A549 (cell line): ENCODE data around the gene MITF. TPM values are rescaled to one million over a fixed set of nuclear protein-coding genes. Genes with fewer than 3 reads are reported as not detected.

Source experiments
- ATAC-seq, 2 experiments: fragments of 200-7000 bp in 1 of 2; fragments of >200 bp in 1 of 2; cut with Nextera tagmentation in 1 of 2; cut with Tn5 transposase in 1 of 2; 3 replicates each; pipeline versions ENCODE4 v1.8.0 to v1.9.1; 2018 to 2020; ENCODE audit warnings: mild to moderate bottlenecking in 1 of 2, moderate library complexity in 1 of 2
- CTCF ChIA-PET: fragments of 300-600 bp; sonication (Branson Sonifier 250); formaldehyde crosslinking; extraction: SDS; loops from one replicate; lab custom pipeline; 2021; ENCODE audit warnings: antibody characterized with exemption, inconsistent platforms; lab: Yijun Ruan, JAX
- POLR2A ChIA-PET: fragments of 350-600 bp; formaldehyde crosslinking; extraction: SDS; loops from one replicate; lab custom pipeline; 2021; ENCODE audit warnings: antibody characterized with exemption, inconsistent platforms; lab: Yijun Ruan, JAX
- DNase-seq, 2 experiments: peaks; one replicate each; pipeline versions ENCODE4 v3.0.0 to v3.0.0-alpha.2; 2011 to 2016; ENCODE audit warnings: low read depth in 1 of 2, low spot score in 1 of 2
- FAIRE-seq: peaks from 2 replicates; lab custom pipeline; 2011; peaks lifted over from hg19 to GRCh38; lab: Jason Lieb, UNC
- H3K27ac ChIP-seq, 2 experiments: fragments of >200 bp; sonication (Bioruptor Twin); formaldehyde crosslinking; 3 replicates each; pipeline ENCODE4 v1.5.1; 2016 to 2017
- H3K4me1 ChIP-seq: fragments of >200 bp; sonication (Bioruptor Twin); formaldehyde crosslinking; 3 replicates; pipeline ENCODE4 v1.6.1; 2016
- H3K4me2 ChIP-seq: fragments of >200 bp; sonication (Bioruptor Twin); formaldehyde crosslinking; 3 replicates; pipeline ENCODE4 v1.6.1; 2016
- H3K4me3 ChIP-seq: fragments of >200 bp; sonication (Bioruptor Twin); formaldehyde crosslinking; 3 replicates; pipeline ENCODE4 v1.5.1; 2016
- H3K9me3 ChIP-seq: fragments of >200 bp; sonication (Bioruptor Twin); formaldehyde crosslinking; 3 replicates; pipeline ENCODE4 v1.6.1; 2016
- CBX2 ChIP-seq: fragments of 200-600 bp; sonication (generic); IDR thresholded peaks from 2 replicates; pipeline ENCODE4 v1.6.1; 2016; ENCODE audit warnings: low read depth, mild to moderate bottlenecking, borderline replicate concordance
- CEBPB ChIP-seq, 2 experiments: fragments of >200 bp in 1 of 2; sonication (Bioruptor Twin) in 1 of 2; formaldehyde crosslinking in 1 of 2; IDR thresholded peaks; 2 replicates each; pipeline ENCODE4 v1.6.1; 2012 to 2016
- FOSL2 ChIP-seq, 2 experiments: fragments of 450-650 bp in 1 of 2; fragments of >200 bp in 1 of 2; sonication (Bioruptor Twin) in 1 of 2; formaldehyde crosslinking; IDR thresholded peaks; 2 replicates each; pipeline versions ENCODE4 v1.5.0 to v1.6.1; 2016 to 2020; ENCODE audit warnings: mild to moderate bottlenecking in 1 of 2, moderate library complexity in 1 of 2
- FOXS1 ChIP-seq: fragments of 250-450 bp; sonication (Bioruptor Pico); IDR thresholded peaks from 2 replicates; pipeline ENCODE4 v1.5.0; 2020; ENCODE audit warnings: mild to moderate bottlenecking, moderate library complexity
- GATA3 ChIP-seq: IDR thresholded peaks from 2 replicates; pipeline ENCODE4 v1.6.1; 2012; ENCODE audit warnings: borderline replicate concordance
- HOXA7 ChIP-seq: fragments of 250-450 bp; sonication (Bioruptor Pico); IDR thresholded peaks from 2 replicates; pipeline ENCODE4 v1.5.0; 2020; ENCODE audit warnings: mild to moderate bottlenecking, moderate library complexity
- MAFK ChIP-seq: fragments of 450-650 bp; IDR thresholded peaks from 2 replicates; pipeline ENCODE4 v1.6.1; 2014; ENCODE audit not compliant: partially characterized antibody
- NR3C1 ChIP-seq: fragments of >200 bp; sonication (Bioruptor Twin); formaldehyde crosslinking; IDR thresholded peaks from 3 replicates; pipeline ENCODE4 v1.6.1; 2017
- RFX5 ChIP-seq: fragments of 450-650 bp; IDR thresholded peaks from 2 replicates; pipeline ENCODE4 v1.7.1; 2014; ENCODE audit warnings: antibody characterized with exemption, mild to moderate bottlenecking, moderate library complexity
- ZC3H11A ChIP-seq: fragments of 450-650 bp; IDR thresholded peaks from 2 replicates; pipeline ENCODE4 v1.6.1; 2014; ENCODE audit warnings: antibody characterized with exemption, mild to moderate bottlenecking
- WGBS: methylation state at CpG from one replicate; pipeline ENCODE4 v1.1.6; 2017; ENCODE audit errors: missing lambda C conversion rate; 5-methylcytosine and 5-hydroxymethylcytosine counted together
- polyA plus RNA-seq, 4 experiments: library from polyadenylated mRNA; depleted of rRNA in 3 of 4; stranded (reverse); fragments of >200 nt; fragmentation: RNase III in 1 of 4; extraction: RNeasy Plus Mini Kit Qiagen cat#74134 plus additional on column Dnase treatment in 1 of 4; gene quantifications; 2 replicates in 3 of 4; 3 replicates in 1 of 4; pipeline ENCODE4 v1.2.3, GENCODE V29; 2011 to 2017
- TF ChIP-seq, protein P1 (sequence below): fragments of 150-350 bp; IDR thresholded peaks from 2 replicates; pipeline ENCODE4 v1.6.1; 2014; ENCODE audit warnings: low read depth, mild to moderate bottlenecking, low read length
- TF ChIP-seq, protein P2 (sequence below): IDR thresholded peaks from 2 replicates; pipeline ENCODE4 v1.6.1; 2012
- TF ChIP-seq, protein P3 (sequence below): fragments of 200-600 bp; sonication (generic); IDR thresholded peaks from 2 replicates; pipeline ENCODE4 v1.6.1; 2016; ENCODE audit warnings: antibody characterized with exemption, mild to moderate bottlenecking, moderate library complexity

MITF gene
- polyA plus RNA-seq, 2 of the 4 experiments (the other 2 are of a cell fraction) = 14.3 to 15.9 TPM

- Histone ChIP-seq H3K4me3 (no peak overlapping the region), H3K4me2 (peak overlapping the region; percentile 63), H3K9me3 (no peaks in the 10 kb centered on the region), H3K27ac (peak overlapping the region; percentile 70 to 74; a peak in 5 of 6 replicates), H3K4me1 (peaks cover 68% of the 10 kb centered on the region)
- 18% methylated on average over 1 of the region's 1 CpG for WGBS
- DNase-seq (no peak), FAIRE-seq (no peak), ATAC-seq (no peak)
- ChIA-PET CTCF (no interaction called here), POLR2A (no interaction called here)
- no peak for TF ChIP-seq CBX2
Measured at GRCh38 chr3:69881051-69881450, 141.8 kb downstream of the MITF start.

- WGBS = 5% methylated on average over 5 of the region's 5 CpGs
- POLR2A ChIA-PET = no interaction called here
Measured at GRCh38 chr3:69881756-69882428, 142.6 kb downstream of the MITF start.

DNA sequence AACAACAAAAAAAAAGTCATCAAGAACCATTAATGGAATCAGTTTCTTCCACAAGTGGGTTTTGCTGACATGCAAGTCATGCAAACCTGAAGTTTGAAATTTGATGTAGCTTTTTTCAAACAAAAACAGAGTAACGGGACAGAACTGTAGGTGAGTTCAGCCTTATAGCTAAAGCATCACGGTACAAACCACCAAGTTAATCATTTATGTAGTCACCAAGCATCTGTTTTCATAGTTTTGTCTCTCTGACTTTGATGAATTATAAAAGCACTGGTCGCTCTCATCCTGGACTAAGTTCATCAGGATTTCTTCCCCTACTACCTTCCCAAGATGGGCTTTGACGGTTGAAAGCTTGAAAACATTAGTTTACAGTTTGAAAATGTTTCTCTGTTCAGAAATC is 143.3 kb downstream of the MITF start:
- FAIRE-seq = no peak
- POLR2A ChIA-PET = no interaction called here

More at GRCh38 chr3:69881756-69882428, 142.6 kb downstream of the MITF start:
- ATAC-seq (peak in 1 of 2 experiments; percentile 32; a peak in 1 of 6 replicates), DNase-seq (no peak), FAIRE-seq (no peak)
- Histone ChIP-seq H3K4me1 (peaks cover 67% of the 10 kb centered on the region), H3K9me3 (no peaks in the 10 kb centered on the region), H3K27ac (peak overlapping the region; percentile 74 to 76), H3K4me3 (peak overlapping the region; percentile 25; the same call in 1 of the 3 replicates), H3K4me2 (peak overlapping the region; percentile 63)
- CTCF ChIA-PET = interaction anchor here (0.5 to 0.8 kb wide), 2 partner anchors 90 to 191 kb away, joined by 3 read pairs; no protein-coding TSS in a partner anchor
- TF ChIP-seq, protein P1, sequence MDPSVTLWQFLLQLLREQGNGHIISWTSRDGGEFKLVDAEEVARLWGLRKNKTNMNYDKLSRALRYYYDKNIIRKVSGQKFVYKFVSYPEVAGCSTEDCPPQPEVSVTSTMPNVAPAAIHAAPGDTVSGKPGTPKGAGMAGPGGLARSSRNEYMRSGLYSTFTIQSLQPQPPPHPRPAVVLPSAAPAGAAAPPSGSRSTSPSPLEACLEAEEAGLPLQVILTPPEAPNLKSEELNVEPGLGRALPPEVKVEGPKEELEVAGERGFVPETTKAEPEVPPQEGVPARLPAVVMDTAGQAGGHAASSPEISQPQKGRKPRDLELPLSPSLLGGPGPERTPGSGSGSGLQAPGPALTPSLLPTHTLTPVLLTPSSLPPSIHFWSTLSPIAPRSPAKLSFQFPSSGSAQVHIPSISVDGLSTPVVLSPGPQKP = no peak
- TF ChIP-seq, protein P2, sequence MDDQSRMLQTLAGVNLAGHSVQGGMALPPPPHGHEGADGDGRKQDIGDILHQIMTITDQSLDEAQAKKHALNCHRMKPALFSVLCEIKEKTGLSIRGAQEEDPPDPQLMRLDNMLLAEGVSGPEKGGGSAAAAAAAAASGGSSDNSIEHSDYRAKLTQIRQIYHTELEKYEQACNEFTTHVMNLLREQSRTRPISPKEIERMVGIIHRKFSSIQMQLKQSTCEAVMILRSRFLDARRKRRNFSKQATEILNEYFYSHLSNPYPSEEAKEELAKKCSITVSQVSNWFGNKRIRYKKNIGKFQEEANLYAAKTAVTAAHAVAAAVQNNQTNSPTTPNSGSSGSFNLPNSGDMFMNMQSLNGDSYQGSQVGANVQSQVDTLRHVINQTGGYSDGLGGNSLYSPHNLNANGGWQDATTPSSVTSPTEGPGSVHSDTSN = no peak
- TF ChIP-seq MAFK (no peak), GATA3 (no peak), CEBPB (IDR thresholded peaks at IDR 0.05) (no peak), RFX5 (no peak), HOXA7 (CRISPR knock-in tag) (no peak), FOSL2 (IDR thresholded peaks at IDR 0.05) (no peak), FOSL2 (CRISPR knock-in tag; IDR thresholded peaks at IDR 0.05) (no peak), FOXS1 (CRISPR knock-in tag) (no peak), NR3C1 (no peak)
- TF ChIP-seq, protein P3, sequence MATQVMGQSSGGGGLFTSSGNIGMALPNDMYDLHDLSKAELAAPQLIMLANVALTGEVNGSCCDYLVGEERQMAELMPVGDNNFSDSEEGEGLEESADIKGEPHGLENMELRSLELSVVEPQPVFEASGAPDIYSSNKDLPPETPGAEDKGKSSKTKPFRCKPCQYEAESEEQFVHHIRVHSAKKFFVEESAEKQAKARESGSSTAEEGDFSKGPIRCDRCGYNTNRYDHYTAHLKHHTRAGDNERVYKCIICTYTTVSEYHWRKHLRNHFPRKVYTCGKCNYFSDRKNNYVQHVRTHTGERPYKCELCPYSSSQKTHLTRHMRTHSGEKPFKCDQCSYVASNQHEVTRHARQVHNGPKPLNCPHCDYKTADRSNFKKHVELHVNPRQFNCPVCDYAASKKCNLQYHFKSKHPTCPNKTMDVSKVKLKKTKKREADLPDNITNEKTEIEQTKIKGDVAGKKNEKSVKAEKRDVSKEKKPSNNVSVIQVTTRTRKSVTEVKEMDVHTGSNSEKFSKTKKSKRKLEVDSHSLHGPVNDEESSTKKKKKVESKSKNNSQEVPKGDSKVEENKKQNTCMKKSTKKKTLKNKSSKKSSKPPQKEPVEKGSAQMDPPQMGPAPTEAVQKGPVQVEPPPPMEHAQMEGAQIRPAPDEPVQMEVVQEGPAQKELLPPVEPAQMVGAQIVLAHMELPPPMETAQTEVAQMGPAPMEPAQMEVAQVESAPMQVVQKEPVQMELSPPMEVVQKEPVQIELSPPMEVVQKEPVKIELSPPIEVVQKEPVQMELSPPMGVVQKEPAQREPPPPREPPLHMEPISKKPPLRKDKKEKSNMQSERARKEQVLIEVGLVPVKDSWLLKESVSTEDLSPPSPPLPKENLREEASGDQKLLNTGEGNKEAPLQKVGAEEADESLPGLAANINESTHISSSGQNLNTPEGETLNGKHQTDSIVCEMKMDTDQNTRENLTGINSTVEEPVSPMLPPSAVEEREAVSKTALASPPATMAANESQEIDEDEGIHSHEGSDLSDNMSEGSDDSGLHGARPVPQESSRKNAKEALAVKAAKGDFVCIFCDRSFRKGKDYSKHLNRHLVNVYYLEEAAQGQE = no peak

More for the DNA sequence above, 143.3 kb downstream of the MITF start:
- TF ChIP-seq, protein P3 = no peak
- no peak for TF ChIP-seq ZC3H11A
- Histone ChIP-seq H3K27ac (peak overlapping the region; percentile 65 to 74; a peak in 5 of 6 replicates), H3K4me2 (peak overlapping the region; percentile 63), H3K4me1 (peaks cover 66% of the 10 kb centered on the region), H3K9me3 (no peaks in the 10 kb centered on the region), H3K4me3 (peak overlapping the region; percentile 25; the same call in 1 of the 3 replicates)
- peak in 1 of 2 experiments; percentile 55; a peak in 2 of 6 replicates for ATAC-seq
- CTCF ChIA-PET = interaction anchor here (0.5 to 0.8 kb wide), 2 partner anchors 91 to 191 kb away, joined by 3 read pairs; no protein-coding TSS in a partner anchor
- 9% methylated on average over 4 of the region's 4 CpGs for WGBS
- DNase-seq = no peak
